GM10266 (cell line): ENCODE measurements around the gene MORC2.

Source experiments
- DNase-seq: peaks from one replicate; pipeline ENCODE4 v3.0.0; 2012; ENCODE audit errors: extremely low spot score
- CTCF ChIP-seq: IDR thresholded peaks from 2 replicates; pipeline ENCODE4 v1.5.1; 2012; ENCODE audit warnings: mild to moderate bottlenecking, low read depth; ENCODE audit not compliant: control insufficient read depth, insufficient read depth; ENCODE audit errors: missing control alignments

MORC2 gene

GRCh38 chr22:30921108-30921507 lies 47.5 kb downstream of the MORC2 start:
- TF ChIP-seq CTCF, result no peak

GRCh38 chr22:30920407-30920806 lies 48.2 kb downstream of the MORC2 start:
- peak; percentile 86 for DNase-seq
- peak; percentile 94 for TF ChIP-seq CTCF

More at GRCh38 chr22:30921108-30921507, 47.5 kb downstream of the MORC2 start:
- no peak for DNase-seq

GRCh38 chr22:30919973-30920372 lies 48.6 kb downstream of the MORC2 start:
- TF ChIP-seq CTCF, result no peak
- no peak for DNase-seq

DNA sequence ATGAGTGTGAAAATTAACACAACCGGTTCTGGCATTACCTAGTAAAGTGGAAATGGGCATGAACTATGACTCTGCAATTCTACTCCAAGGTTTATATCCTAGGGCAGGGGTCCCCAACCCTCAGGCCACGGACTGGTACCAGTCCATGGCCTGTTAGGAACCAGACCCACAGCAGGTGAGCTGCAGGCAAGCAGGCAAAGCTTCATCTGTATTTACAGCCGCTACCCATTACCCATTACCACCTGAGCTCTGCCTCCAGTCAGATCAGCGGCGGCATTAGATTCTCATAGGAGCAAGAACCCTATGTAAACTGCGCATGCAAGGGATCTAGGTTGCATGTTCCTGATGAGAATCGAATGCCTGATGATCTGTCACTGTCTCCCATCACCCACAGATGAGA lies 49.8 kb downstream of the MORC2 start:
- no peak for TF ChIP-seq CTCF
- DNase-seq, result no peak

DNA sequence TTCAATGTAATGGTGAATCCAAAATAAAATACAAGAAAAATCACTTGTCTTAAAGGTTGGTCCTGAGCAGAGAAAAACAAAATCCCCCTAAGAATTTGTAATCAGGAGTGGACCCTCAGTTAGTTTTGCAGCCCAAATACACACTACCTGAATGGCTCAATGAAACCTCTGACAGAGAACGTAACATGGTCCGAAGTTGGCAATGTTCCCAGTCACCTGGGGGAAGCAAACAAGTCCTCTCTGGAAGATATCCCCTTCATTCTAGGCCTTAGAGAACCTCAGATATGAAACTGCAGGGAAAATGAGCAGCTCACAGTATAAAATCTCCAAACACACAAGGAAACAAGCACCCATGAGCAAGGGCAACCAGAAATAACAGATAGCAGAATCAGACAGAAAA lies 58.2 kb downstream of the MORC2 start:
- TF ChIP-seq CTCF, result no peak
- DNase-seq, result no peak

DNA sequence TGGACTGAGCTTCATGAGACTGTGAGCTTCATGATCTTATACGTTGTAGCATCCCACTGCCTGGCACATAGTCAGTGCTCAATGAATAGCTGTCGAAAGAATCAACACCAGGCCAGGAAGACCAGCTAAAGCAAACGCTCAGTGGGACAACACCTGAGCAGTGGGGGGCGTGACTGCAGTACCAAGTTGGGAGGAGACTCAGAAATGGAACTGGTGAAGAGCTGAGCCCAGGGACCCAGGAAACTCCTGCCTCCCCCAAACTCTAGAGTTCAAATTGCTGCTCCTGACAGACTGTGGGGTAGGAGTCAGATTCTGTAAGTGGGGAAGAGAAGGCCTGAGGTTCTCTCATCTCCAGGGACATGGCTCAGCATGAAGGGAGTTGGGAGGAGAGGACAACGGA lies 59.3 kb downstream of the MORC2 start:
- no peak for DNase-seq
- TF ChIP-seq CTCF, result no peak

GRCh38 chr22:30908051-30908461 lies 60.5 kb downstream of the MORC2 start:
- no peak for DNase-seq
- TF ChIP-seq CTCF, result no peak
